Smooth muscle cell (in vitro differentiated cells): Measurements from ENCODE around the gene ACBD5. TPM values are rescaled to one million over a fixed set of nuclear protein-coding genes. Genes with fewer than 3 reads are reported as not detected.

Experiments used
- DNase-seq: peaks from one replicate; lab custom pipeline; 2025; ENCODE audit not compliant: unreplicated experiment; lab: John Stamatoyannopoulos, UW
- H2AFZ ChIP-seq: fragments of 200-600 bp; sonication (generic); 2 replicates; pipeline ENCODE4 v1.6.0; 2016; ENCODE audit warnings: antibody characterized with exemption, low read depth, mild to moderate bottlenecking
- H3F3A ChIP-seq: fragments of 200-600 bp; sonication (generic); 2 replicates; pipeline ENCODE4 v1.6.0; 2017; ENCODE audit warnings: antibody characterized with exemption, low read depth
- H3K27ac ChIP-seq: fragments of 200-600 bp; sonication (generic); 2 replicates; pipeline ENCODE4 v1.5.1; 2016; ENCODE audit warnings: low read depth, mild to moderate bottlenecking
- H3K27me3 ChIP-seq: fragments of 200-600 bp; sonication (generic); 2 replicates; pipeline ENCODE4 v1.6.1; 2016; ENCODE audit warnings: low read depth, mild to moderate bottlenecking
- H3K36me3 ChIP-seq: fragments of 200-600 bp; sonication (generic); 2 replicates; pipeline ENCODE4 v1.5.1; 2016; ENCODE audit warnings: low read depth
- H3K4me1 ChIP-seq: fragments of 200-600 bp; sonication (generic); 2 replicates; pipeline ENCODE4 v1.5.1; 2016; ENCODE audit warnings: low read depth
- H3K4me2 ChIP-seq: fragments of 200-600 bp; sonication (generic); 2 replicates; pipeline ENCODE4 v1.6.0; 2016; ENCODE audit warnings: mild to moderate bottlenecking
- H3K4me3 ChIP-seq: fragments of 200-600 bp; sonication (generic); 2 replicates; pipeline ENCODE4 v1.5.1; 2016; ENCODE audit warnings: mild to moderate bottlenecking
- H3K79me2 ChIP-seq: fragments of 200-600 bp; sonication (generic); 2 replicates; pipeline ENCODE4 v1.6.0; 2016; ENCODE audit warnings: low read depth, mild to moderate bottlenecking
- H3K9ac ChIP-seq: fragments of 200-600 bp; sonication (generic); 2 replicates; pipeline ENCODE4 v1.6.0; 2016; ENCODE audit warnings: low read depth
- H3K9me3 ChIP-seq: fragments of 200-600 bp; sonication (generic); replicated peaks from 2 replicates; pipeline ENCODE4 v1.5.1; 2016; ENCODE audit warnings: low read depth
- H4K20me1 ChIP-seq: fragments of 200-600 bp; sonication (generic); 2 replicates; pipeline ENCODE4 v1.6.0; 2016; ENCODE audit warnings: low read depth
- CTCF ChIP-seq: fragments of 200-600 bp; sonication (generic); IDR thresholded peaks from 2 replicates; pipeline ENCODE4 v1.5.1; 2017; ENCODE audit warnings: borderline replicate concordance, mild to moderate bottlenecking, antibody characterized with exemption; ENCODE audit not compliant: insufficient read depth, poor library complexity, severe bottlenecking
- WGBS: methylation state at CpG from one replicate; pipeline ENCODE4 v1.1.7; 2016; ENCODE audit warnings: low lambda C conversion rate; 5-methylcytosine and 5-hydroxymethylcytosine counted together
- polyA plus RNA-seq: library from polyadenylated mRNA; unstranded; fragments of >200 nt; fragmentation: Nextera tagmentation; extraction: Ambion mirVana; gene quantifications from 2 replicates; pipeline ENCODE4 v1.2.1, GENCODE V29; 2016
- total RNA-seq: library from RNA; depleted of rRNA; stranded (reverse); fragments of >200 nt; gene quantifications from 2 replicates; pipeline ENCODE4 v1.2.3, GENCODE V29; 2014

The ACBD5 gene
- total and polyA plus RNA-seq, 2 experiments from 2014 or later = 14.7 to 18.7 TPM

GRCh38 chr10:27190508-27190907 lies 50.1 kb downstream of the ACBD5 start:
- H3K4me3 ChIP-seq = no peak overlapping the region
- no peaks in the 10 kb centered on the region for H3K36me3 ChIP-seq
- no peaks in the 10 kb centered on the region for H3K27me3 ChIP-seq
- no peaks in the 10 kb centered on the region for H3K9me3 ChIP-seq
- H2AFZ ChIP-seq = no peak overlapping the region
- no peak for DNase-seq
- H3K27ac ChIP-seq = no peak overlapping the region
- no peaks in the 10 kb centered on the region for H4K20me1 ChIP-seq
- TF ChIP-seq CTCF = no peak
- peaks cover 5% of the 10 kb centered on the region for H3F3A ChIP-seq
- no peaks in the 10 kb centered on the region for H3K79me2 ChIP-seq
- WGBS = 89% methylated on average over 2 of the region's 2 CpGs
- H3K9ac ChIP-seq = no peak overlapping the region
- no peak overlapping the region for H3K4me2 ChIP-seq
- H3K4me1 ChIP-seq = no peaks in the 10 kb centered on the region

- Histone ChIP-seq H3K36me3 (no peaks in the 10 kb centered on the region), H3K4me1 (no peaks in the 10 kb centered on the region), H3K4me3 (no peak overlapping the region), H4K20me1 (no peaks in the 10 kb centered on the region), H3K4me2 (no peak overlapping the region), H2AFZ (no peak overlapping the region), H3F3A (peaks cover 5% of the 10 kb centered on the region), H3K9ac (no peak overlapping the region), H3K9me3 (no peaks in the 10 kb centered on the region), H3K27ac (no peak overlapping the region), H3K79me2 (no peaks in the 10 kb centered on the region), H3K27me3 (no peaks in the 10 kb centered on the region)
- DNase-seq = no peak
- WGBS = 98% methylated on average over 4 of the region's 4 CpGs
- no peak for TF ChIP-seq CTCF
These were observed 51.7 kb downstream of the ACBD5 start for GRCh38 chr10:27188897-27189296.

GRCh38 chr10:27188259-27188658 lies 52.3 kb downstream of the ACBD5 start:
- Histone ChIP-seq H3K79me2 (no peaks in the 10 kb centered on the region), H3K27ac (no peak overlapping the region), H3K27me3 (no peaks in the 10 kb centered on the region), H3K4me1 (no peaks in the 10 kb centered on the region), H4K20me1 (no peaks in the 10 kb centered on the region), H3K9ac (no peak overlapping the region), H3F3A (peaks cover 5% of the 10 kb centered on the region), H3K9me3 (no peaks in the 10 kb centered on the region), H3K36me3 (no peaks in the 10 kb centered on the region), H3K4me2 (no peak overlapping the region), H3K4me3 (no peak overlapping the region), H2AFZ (no peak overlapping the region)
- 100% methylated on average over 1 of the region's 1 CpG for WGBS
- no peak for TF ChIP-seq CTCF
- DNase-seq = no peak

GRCh38 chr10:27169849-27170248 lies 70.7 kb downstream of the ACBD5 start:
- Histone ChIP-seq H4K20me1 (no peaks in the 10 kb centered on the region), H3F3A (no peaks in the 10 kb centered on the region), H3K4me2 (no peak overlapping the region), H3K9me3 (no peaks in the 10 kb centered on the region), H3K36me3 (peaks cover 19% of the 10 kb centered on the region), H3K9ac (no peak overlapping the region), H3K4me3 (no peak overlapping the region), H2AFZ (no peak overlapping the region), H3K27me3 (no peaks in the 10 kb centered on the region), H3K4me1 (no peaks in the 10 kb centered on the region), H3K79me2 (no peaks in the 10 kb centered on the region), H3K27ac (no peak overlapping the region)
- TF ChIP-seq CTCF = no peak
- no peak for DNase-seq
- 100% methylated on average over 4 of the region's 4 CpGs for WGBS
